ENCODE data around the gene ACCSL.

ACCSL gene

DNA sequence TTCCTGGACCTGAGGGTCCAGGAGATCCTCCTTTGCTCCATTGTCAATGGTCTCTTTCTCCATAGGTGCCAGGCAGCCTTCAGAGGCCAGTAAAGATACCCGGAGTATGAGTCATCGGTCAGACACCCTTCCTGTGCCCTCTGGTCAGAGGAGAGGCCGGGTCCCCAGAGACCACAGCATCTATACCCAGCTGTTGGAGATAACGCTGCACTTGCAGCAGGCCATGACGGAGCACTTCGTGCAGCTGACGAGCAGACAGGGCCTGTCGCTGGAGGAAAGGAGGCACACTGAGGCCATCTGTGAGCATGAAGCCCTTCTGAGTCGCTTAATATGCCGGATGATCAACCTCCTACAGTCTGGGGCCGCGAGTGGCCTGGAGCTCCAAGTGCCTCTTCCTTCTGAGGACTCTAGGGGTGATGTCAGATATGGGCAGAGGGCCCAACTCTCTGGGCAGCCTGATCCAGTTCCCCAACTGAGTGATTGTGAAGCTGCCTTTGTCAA is at the start of gene ACCSL:
ACCSL (plus strand) TSS at position 51 of the 501 bp plus-strand sequence; CDS start at position 107, 56 bp downstream.
- DNase-seq (ENCODE audit: low read depth) = no peak

DNA sequence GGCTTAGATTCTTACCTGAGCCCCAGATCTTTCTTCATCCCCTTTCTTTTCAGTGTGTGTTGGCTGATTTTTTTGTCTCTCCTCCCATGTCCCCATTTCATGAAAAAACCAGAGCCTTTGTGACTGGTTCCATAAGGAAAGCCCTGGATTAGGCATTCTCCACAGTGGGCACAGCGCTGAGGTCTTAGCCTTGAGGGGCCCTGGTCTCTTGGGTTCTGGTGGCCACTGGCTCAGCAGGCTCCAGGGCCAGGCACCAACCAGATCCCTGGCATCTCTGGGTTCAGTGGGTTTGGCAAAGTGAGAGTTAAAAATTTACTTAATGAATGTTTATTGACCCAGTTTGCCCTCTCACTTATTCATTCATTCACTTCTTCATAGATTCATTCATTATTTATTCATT is 49.5 kb upstream of the ACCSL start:
- no peak for DNase-seq (ENCODE audit: low read depth)

DNA sequence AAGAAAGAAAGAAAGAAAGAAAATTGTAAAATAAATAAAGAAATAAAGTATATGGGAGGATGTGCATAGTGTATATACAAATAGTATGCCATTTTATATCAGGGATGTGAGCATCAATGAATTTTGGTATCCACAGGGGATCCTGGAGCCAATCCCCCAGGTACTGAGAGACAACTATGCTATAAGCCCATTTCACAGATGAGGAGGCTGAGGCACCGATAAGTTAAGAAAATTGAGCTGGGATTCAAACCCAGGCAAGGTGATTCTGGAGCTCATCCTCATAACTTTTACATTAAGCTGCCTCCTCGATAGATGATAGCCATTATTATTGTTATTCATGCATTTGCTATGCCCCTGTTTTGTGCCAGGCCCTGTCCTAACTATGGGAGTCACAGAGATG is 47.0 kb upstream of the ACCSL start:
- DNase-seq (ENCODE audit: low read depth) = no peak

DNA sequence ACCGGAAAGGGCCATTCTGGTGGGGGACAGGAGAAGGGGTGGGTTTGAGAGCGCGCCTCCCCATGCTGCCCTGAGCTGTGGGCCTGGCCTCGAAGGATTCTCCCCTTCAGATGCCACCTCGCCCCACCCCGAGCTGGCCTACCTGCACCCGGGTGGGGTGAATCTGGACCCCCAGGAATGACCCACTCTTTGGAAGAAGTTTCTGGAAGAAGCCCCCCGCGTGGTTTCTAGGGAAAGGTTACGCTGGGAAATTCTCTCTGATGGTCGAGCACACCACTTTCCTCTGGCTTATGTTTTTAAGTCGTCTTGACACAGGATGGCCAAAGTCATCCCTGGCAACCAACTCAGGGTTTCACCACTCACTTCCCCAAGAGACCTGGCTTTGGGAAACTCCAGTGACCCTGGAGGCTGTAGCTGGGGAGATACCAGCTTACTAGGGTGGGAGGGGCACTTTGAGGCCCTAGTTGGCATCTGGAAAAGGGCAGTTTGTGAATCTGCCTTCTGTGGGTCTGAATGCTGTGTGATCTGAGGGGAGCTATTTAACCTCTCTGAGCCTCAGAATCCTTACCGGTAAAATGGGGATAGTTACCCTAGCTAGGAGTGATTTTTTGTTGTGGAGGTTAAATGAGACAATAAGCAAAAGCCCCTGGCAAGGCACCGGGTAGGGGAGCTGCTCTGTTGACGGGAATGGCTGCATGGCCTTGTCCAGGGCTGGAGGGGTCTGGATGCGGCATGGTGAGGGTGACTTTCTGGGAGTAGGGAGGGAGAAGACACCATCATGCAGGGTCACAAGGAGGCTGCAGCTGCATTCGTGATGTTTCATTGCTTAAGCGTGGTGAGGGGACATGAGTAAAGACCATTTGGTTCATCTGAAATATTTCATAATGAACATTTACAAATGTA is 45.3 kb upstream of the ACCSL start:
- DNase-seq (ENCODE audit: low read depth) = no peak

DNA sequence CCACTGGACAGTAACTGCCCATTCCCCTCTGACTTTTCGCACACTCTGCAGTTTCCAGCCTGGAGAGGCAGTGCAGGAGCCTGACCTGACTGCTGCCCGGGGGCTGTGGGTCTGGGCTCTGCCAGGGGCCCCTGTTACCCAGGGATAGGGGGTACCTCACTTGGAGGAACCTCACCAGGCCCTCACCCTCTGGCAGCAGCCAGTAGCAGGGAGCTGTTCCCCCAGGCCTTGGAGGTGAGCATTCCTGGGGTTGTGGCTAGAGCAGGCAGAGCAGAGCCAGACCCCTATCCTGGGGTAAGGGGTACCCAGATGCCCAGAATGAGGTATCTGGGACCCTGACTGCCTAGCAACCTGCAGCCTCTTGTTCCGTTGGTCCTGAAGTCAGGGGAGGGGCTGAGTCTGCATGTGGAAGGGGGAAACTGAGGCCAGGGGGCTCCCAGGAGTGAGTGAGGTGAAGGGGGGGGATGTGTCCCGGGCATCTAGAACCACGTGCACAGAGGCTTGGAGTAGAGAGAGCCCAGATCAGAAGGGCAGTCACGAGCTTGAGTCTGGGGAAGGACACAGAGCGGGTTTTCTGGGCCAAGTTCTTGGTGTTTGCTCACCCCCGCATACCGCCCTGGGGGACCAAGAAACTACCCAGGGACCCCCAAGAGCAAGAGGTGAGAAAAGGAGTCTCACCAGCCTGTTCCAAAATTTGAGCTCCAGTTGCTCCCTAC is 43.9 kb upstream of the ACCSL start:
- no peak for DNase-seq (ENCODE audit: low read depth)

DNA sequence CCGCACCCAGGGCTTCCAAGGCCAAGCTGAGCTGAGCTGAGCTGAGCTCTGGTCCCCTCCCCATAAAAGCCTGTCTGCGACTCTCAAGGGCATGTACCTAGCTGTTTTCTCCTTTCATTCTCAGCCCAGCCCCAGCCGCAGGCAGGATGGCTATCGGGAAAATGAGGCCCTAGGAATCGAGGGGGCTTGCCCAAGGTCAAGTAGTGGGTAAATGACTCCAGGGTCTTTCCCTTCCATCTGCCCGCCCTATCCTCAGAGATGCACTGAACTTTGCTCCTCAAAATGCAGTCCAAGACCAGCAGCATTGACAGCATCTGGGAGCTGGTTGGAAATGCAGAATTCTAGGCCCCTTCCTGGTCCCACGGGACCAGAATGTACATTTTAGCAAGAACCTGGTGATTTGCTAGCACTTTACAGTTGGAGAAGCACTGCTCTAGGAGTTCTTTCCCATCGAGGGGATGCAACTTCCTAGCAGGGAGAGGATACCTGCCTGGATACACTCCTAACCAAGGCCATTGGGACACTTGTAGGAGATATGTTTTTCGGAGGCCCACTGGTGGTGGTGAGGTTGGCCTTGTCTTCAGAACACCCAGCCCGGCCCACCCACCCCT is 43.2 kb upstream of the ACCSL start:
- DNase-seq (ENCODE audit: low read depth) = no peak

DNA sequence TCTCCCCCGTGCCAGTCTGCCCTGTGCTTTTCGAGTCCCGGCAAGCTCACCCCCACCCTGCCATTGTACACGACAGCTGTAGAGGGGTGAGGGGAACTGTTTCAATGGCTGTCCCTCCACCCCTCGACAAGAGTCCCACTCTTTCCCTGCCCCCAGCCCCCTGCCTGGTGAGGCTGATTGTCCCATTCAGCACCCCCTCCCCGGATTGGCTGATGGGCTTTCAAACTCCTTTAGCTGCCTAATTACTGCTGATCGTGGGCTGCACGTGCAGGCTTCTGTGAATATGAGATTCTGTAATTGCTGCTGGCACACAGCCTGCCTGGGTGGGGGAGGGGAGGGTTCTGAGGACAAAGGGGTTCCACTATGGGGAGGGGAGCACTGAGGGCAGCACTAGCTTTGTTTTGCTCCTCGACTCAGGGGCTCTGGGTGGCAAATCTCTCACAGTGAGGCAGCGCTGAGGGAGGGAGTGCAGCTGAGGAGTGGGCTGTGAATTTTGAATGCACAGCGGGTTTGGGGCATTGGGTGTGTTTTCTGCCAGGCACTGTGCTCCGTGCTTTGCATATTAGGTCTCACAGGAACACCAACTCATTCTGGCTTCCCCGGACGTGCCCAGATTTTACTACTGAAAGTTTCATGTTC is 42.6 kb upstream of the ACCSL start:
- DNase-seq (ENCODE audit: low read depth) = no peak

DNA sequence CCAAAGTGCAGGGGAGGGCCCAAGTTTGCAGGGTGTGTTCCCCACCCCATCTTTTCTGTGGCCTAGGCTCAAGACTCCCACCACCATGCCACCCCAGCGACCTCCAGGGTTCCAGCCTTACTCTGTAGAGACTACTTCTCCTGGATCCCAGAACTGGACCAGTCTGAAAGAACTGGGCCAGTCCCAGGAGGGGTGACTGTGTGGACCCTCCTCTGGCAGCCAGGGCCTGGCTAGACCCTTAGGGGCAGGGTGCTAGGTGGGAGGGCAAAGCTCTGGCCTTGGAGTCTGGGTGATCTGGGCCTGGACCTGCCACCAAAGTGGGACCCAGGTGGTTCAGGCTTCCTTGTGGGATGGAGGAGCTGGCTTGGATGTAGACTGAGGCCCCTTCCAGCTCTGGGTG is 41.8 kb upstream of the ACCSL start:
- DNase-seq (ENCODE audit: low read depth) = no peak

DNA sequence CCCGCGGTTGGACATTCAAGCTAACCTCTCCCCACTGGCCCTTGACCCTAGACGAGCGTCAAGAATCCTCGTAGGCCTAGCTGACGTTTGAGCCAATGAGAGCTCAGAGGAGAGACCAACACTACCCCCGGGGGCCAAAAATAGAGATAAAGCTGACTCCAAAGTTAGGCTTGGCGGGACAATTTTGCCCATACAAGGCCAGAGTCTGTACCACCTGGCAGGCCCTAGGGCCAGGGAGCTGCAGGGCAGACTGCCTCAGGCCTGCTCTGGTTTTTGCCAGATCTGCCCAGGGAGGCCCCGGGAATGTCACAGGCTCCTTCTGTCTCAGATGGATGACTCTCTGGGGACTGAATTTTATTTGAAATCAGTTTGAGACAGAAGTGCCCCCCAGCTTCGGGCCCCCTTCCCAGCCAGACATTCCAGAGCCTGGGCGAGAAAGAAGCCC is 40.8 kb upstream of the ACCSL start:
- DNase-seq (ENCODE audit: low read depth) = no peak

DNA sequence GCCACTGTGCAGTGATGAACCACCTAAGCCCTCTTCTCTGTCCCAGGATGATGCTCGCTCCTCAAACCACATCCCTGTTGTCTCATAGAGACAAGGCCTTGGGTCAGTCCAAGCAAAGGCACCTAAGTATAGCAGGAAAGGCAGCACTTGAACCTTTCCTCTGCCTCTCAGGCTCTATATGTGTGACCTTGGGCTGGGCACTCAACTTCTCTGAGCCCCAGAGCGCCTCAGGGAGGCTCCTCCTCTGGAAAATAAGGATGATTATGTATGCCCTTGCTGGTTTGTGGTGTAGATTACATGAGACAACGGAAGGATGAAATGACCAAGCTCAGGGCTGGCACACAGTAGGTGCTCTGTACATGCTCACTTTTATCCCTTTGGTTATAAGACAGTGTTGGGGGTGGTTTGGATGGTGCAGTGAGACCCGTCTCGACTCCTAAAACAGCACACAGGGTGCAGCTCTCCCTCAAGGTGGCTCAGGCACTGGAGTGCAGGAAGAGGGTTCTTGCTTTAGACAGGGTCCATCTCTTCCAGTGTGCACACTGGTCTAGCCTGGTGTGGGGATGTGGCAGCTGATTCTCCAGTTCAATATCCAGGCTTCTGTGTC is 40.2 kb upstream of the ACCSL start:
- no peak for DNase-seq (ENCODE audit: low read depth)

DNA sequence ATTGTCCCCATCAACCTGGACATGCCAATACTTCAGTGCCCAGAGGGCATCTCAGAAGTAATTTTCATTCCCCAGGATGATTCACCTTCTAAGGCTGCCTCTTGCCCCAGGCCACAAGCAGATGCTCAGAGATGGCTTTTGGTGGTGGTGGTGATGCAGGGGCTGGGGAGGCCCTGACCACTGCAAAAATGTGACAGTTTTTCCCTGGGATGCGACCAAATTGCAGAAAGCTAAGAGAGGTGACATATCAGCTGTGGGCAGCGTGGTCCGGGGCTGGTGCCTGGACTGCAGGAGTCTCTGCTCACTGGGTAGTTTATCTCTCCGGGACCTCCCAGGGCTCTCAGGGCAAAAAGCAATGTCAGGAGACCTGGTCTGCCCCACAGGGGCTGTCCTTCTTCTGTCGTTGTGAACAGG is 39.7 kb upstream of the ACCSL start:
- DNase-seq (ENCODE audit: low read depth) = no peak

DNA sequence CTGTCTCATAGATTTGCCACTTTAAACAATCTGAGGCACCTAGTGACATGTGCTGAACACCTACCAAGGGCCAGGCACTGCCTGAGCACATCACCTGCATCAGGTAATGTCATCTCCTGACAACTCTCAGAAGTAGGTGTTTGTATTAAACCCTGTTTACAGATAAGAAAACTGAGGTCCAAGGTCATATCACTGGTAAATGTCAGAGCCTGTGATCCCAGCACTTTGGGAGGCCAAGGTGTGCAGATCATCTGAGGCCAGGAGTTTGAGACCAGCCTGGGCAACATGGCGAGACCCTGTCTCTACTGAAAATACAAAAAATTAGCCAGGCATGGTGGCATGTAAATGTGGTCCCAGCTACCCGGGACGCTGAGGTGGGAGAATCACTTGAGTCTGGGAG is 39.1 kb upstream of the ACCSL start:
- DNase-seq (ENCODE audit: low read depth) = no peak

DNA sequence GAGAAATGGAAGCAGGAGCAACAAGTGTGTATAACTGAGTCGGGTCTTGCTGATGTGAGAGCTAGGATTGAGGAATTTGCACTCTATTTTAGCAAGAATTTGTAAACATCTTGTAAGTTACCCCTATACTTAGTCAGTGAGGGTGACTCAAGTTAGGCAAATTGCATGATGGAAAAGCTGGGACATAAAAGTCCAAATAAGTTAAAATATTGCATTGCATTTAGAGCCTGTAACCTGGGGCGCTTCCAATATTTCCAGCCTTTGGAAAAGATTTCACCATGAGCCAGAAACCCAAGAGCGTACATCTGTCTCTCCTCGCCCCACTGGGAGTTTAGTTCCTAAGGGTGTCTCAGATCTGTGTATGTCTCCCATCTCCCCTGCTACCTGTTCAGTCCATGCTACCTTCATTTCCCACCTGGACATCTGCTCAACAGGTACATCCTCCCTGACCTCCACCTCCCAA is 37.0 kb upstream of the ACCSL start:
- no peak for DNase-seq (ENCODE audit: low read depth)

DNA sequence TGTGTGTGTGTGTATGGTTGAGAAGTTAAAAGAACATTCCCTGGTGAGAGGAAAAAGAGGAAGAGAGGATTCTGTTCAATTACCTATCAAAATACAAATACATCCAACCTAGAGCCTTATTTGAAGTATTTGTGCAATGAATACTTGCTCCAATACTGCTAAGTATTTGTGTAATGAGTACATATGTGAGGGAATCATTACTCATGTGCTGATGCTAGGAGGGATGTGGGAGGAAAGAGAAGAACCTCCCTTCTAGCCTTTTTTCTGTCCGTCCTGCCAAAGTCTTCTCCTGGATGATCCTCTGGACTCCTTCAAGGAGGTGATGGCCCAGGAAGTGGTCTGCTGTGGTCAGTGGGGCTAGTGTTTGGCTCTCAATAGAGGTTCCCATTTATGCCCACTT is 36.0 kb upstream of the ACCSL start:
- DNase-seq (ENCODE audit: low read depth) = no peak

DNA sequence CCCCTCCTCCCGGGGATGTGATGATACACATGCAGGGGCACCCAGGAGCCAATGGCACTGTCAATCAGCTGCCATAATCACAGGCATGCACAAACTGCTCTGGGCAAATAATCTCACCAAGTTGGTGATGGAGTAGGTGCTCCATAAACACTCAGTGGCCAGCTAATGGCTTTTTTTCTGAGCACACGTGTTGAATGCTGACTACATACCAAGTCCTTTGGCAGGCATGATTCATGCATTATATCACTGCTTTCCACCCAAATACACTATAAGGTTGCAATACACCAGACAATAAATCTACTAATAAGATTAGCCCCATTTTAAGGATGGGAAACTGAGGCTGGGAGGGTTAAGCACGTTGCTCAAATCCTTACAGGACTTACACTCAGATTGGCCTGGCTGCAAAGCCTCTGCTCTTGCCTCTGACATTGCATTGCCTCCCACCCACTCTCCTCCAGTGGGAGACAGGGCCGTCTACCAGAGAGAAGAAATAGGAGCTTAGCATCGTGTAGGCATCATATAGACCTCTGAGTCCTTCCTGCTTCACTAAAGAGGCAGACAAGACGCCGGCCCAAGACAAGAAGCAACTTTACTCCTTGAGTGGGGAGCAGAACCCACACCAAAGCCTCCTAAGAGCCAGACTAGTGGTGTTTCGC is 32.7 kb upstream of the ACCSL start:
- DNase-seq (ENCODE audit: low read depth) = no peak

DNA sequence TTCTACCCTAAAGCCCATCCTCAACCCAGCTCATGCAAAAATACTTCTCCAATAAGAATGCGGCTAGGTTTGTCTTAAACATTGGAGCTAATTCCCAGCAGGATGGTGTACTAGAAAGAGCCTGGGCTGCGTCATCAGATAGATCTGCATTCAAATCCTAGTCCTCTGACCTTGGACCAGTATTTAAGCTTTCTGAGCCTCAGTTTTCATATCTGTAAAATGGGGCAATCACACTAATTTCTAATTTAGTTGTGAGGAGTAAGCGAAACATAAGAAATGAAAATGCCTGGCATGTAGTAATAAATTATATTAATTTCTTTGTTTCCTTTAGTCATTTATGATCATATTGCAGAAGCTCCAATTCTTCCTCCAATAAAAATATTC is 32.2 kb upstream of the ACCSL start:
- DNase-seq (ENCODE audit: low read depth) = no peak

DNA sequence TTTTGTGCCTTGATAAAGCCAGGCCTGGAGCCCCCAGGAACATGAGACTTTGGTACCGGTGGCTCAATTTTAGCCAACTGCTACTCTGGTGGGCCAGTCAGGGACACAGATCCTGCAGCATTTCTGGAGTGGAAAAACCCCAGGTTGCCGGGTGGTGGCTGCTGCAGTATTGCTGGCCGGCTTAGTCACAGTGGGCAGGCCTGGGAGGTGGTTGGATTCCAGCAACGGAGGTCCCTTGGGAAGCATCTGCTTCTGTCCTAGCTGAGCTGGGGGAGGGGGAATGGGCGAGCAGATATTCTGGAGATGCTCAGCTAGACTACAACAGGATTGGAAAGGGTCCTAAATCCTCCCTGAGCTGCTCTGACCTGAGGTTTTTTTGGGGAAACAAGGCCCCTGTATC is 31.6 kb upstream of the ACCSL start:
- no peak for DNase-seq (ENCODE audit: low read depth)

DNA sequence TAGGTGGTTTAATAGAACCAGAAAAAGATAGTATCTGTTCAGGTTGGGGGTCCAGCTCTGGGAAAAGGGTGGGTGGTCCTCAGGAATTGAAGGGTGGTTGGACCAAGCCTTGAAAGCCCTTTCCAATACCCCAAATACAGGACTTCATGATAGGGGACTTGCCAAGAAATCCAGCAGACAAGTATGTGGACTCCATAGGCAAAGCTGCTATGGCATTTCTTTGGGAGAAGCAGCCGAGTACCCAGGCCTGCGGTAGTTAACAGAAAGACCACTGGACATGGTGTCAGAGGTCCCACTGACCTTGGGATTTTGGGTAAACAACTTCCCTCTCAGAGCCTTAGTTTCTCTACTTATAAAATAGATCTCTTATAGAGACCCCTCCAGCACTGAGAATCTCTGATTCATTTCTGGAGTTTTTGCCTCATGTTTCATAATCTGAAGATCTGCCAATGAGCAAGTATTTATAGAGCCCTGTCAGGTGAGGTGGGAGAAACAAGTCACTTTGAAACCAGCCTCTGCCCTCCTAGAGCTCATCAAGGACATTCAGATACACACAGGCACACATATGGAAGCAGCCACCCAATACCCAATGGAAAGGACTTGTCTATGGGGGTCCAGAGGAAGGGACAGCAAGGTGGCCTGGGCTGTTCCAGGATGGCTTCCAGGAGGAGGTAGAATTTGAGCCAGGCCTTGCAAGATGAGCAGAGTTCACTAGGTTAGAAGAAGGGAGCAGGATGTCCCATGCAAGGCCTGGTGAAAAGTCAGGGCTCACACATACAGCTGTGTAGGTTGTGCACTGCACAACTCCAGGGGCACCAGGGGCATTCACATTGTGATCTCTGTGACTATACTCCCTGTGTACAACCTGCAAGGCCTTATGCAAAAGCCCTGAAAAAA is 31.0 kb upstream of the ACCSL start:
- DNase-seq (ENCODE audit: low read depth) = no peak

DNA sequence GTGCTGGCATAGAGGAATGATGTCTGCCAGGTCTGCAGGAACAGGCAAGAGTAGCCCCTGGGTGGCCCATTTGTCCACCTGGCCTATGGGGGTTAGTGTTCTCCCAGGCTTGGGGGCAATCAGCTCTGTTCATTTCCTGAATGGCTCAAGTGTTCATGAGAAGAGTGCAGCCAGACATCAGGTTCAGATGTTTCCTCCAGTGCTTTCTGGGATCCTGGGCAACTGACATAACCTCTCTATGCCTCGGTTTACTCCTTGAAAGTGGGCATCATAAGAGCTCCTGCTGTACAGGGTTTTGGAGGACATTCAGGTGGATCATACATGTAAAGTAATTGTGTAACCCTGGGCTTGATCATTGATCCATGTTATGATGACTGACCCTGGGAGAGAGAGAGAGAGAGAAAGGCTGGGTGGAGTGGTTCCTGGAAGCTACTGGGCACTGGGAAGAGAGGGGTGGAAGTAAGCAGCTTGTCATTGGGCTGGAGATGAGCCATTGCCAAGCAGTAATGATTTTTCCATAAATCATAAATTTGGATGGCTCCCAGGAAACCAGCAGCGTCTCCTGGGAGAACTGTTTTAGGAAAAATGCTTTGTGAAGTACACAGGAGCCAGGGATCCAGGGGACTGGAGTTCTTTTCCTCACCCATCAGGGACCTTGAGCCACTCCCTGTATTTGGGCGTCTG is 30.2 kb upstream of the ACCSL start:
- no peak for DNase-seq (ENCODE audit: low read depth)

DNA sequence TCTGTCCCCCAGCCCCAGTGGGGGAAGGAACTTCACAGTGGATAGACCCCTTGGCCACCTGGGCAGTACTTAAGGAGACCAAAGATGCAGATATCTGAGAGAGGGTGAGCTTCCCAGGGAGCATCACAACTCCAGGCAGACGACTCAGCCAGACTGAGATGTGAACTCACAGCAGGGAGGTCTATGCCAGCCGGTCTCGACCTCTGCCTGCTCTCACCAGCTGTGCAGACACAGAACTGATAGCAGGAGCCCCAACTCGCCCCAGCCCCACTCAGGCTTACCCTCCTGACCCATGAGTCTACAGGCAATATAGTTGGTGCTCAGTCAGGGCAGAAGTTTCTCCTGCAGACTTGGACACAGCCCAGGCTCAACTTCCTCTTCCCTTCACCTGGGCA is 29.7 kb upstream of the ACCSL start:
- DNase-seq (ENCODE audit: low read depth) = no peak
